Left ventricle myocardium inferior (tissue), 1 donor: ENCODE results near the gene MTUS2. TPM values are rescaled to one million over a fixed set of nuclear protein-coding genes. Genes with fewer than 3 reads are reported as not detected.

ENCODE experiments used
- DNase-seq: peaks from one replicate; pipeline ENCODE4 v3.0.0-alpha.2; 2020
- H3K27ac ChIP-seq: fragments of 200-600 bp; replicated peaks from 2 replicates; pipeline ENCODE4 v1.8.0; 2021
- H3K27me3 ChIP-seq: fragments of 200-600 bp; 2 replicates; pipeline ENCODE4 v1.8.0; 2021; ENCODE audit warnings: low read depth
- H3K36me3 ChIP-seq: fragments of 200-600 bp; 2 replicates; pipeline ENCODE4 v1.8.0; 2021
- H3K4me1 ChIP-seq: fragments of 200-600 bp; 2 replicates; pipeline ENCODE4 v1.8.0; 2021
- H3K4me3 ChIP-seq: fragments of 200-600 bp; 2 replicates; pipeline ENCODE4 v1.8.0; 2021; ENCODE audit warnings: mild to moderate bottlenecking, moderate library complexity
- H3K9me3 ChIP-seq: fragments of 200-600 bp; replicated peaks from 2 replicates; pipeline ENCODE4 v1.8.0; 2021
- intact Hi-C: fragments of 100-400 bp; cut with micrococcal nuclease; formaldehyde crosslinking; loops from one replicate; pipeline ENCODE4 v1.11.0; 2022
- total RNA-seq: library from RNA; stranded (reverse); fragmentation: NEBNext Ultra II Directional; extraction: Animal tissue kit (Norgen Biotek cat#: 25700); gene quantifications from one replicate; pipeline ENCODE4 v1.2.1, GENCODE V29; 2021
- TF ChIP-seq, protein P1 (sequence below): fragments of 200-600 bp; IDR thresholded peaks from 2 replicates; pipeline ENCODE4 v1.8.0; 2021; ENCODE audit warnings: antibody characterized with exemption, mild to moderate bottlenecking, borderline replicate concordance
- donor health status: DM: no; HTN: yes; CAD: no; lungs with severe emphysema.

Gene MTUS2
- total RNA-seq, 1 donor from 2014 or later: 101 TPM

DNA sequence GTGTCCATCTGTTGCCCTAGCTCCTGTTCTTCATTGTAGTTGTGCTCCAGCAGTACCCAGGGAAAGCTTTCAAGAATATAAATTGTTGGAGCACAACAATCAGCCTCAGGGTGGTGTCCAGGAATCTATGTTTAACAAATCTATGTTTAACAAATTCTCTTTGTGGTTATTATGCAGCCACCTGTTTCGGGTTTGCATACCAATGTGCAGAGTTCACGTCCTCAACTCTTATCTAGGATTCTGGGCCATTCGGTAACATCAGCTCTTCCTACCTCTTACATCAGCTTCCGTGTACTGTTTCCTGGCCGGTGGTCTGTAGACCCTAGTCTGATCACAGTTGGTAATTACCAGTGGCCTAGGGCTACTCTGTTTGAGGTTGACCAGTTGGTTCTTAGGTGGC is 17.0 kb downstream of the MTUS2 start:
- TF ChIP-seq, protein P1, sequence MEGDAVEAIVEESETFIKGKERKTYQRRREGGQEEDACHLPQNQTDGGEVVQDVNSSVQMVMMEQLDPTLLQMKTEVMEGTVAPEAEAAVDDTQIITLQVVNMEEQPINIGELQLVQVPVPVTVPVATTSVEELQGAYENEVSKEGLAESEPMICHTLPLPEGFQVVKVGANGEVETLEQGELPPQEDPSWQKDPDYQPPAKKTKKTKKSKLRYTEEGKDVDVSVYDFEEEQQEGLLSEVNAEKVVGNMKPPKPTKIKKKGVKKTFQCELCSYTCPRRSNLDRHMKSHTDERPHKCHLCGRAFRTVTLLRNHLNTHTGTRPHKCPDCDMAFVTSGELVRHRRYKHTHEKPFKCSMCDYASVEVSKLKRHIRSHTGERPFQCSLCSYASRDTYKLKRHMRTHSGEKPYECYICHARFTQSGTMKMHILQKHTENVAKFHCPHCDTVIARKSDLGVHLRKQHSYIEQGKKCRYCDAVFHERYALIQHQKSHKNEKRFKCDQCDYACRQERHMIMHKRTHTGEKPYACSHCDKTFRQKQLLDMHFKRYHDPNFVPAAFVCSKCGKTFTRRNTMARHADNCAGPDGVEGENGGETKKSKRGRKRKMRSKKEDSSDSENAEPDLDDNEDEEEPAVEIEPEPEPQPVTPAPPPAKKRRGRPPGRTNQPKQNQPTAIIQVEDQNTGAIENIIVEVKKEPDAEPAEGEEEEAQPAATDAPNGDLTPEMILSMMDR: no peak
- no peak overlapping the region for H3K4me3 ChIP-seq
- no peak for DNase-seq
- no peaks in the 10 kb centered on the region for H3K9me3 ChIP-seq
- intact Hi-C loops: no loop called here
- no peak overlapping the region for H3K27ac ChIP-seq
- H3K36me3 ChIP-seq: no peaks in the 10 kb centered on the region
- H3K4me1 ChIP-seq: no peaks in the 10 kb centered on the region
- no peaks in the 10 kb centered on the region for H3K27me3 ChIP-seq

GRCh38 chr13:28843639-28844038 is 23.5 kb downstream of the MTUS2 start:
- Histone ChIP-seq H3K4me1 (peaks cover 23% of the 10 kb centered on the region), H3K9me3 (no peaks in the 10 kb centered on the region), H3K27ac (no peak overlapping the region), H3K27me3 (no peaks in the 10 kb centered on the region), H3K4me3 (no peak overlapping the region), H3K36me3 (no peaks in the 10 kb centered on the region)
- TF ChIP-seq, protein P1: no peak
- intact Hi-C loops: no loop called here
- DNase-seq: no peak

GRCh38 chr13:28849441-28849840 is 29.3 kb downstream of the MTUS2 start:
- Histone ChIP-seq H3K27ac (no peak overlapping the region), H3K4me1 (peaks cover 17% of the 10 kb centered on the region), H3K9me3 (no peaks in the 10 kb centered on the region), H3K4me3 (no peak overlapping the region), H3K27me3 (no peaks in the 10 kb centered on the region), H3K36me3 (no peaks in the 10 kb centered on the region)
- intact Hi-C loops: no loop called here
- no peak for DNase-seq
- TF ChIP-seq, protein P1: no peak

DNA sequence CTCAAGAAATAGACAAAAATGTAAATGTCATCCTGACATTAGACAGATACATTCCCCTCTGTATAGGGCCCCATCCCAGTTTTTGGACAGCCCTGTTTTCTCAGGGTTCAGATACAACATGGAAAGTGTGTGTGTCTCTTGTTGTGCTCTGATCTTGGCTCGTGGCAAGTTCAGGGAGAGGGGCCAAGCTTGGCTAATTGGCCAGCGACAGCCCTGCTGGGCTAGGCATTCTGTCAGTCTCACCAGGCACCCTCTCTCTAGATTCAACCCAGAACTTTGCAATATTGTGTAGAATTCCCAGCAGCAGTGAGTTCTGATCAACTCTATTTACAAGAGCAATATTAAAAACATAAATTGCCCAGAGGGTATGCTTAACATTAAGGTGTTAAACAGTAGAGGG is 30.1 kb downstream of the MTUS2 start:
- no peak for DNase-seq
- Histone ChIP-seq H3K4me3 (no peak overlapping the region), H3K36me3 (no peaks in the 10 kb centered on the region), H3K9me3 (no peaks in the 10 kb centered on the region), H3K27me3 (no peaks in the 10 kb centered on the region), H3K27ac (no peak overlapping the region), H3K4me1 (peaks cover 17% of the 10 kb centered on the region)
- TF ChIP-seq, protein P1: no peak
- intact Hi-C loops: no loop called here

DNA sequence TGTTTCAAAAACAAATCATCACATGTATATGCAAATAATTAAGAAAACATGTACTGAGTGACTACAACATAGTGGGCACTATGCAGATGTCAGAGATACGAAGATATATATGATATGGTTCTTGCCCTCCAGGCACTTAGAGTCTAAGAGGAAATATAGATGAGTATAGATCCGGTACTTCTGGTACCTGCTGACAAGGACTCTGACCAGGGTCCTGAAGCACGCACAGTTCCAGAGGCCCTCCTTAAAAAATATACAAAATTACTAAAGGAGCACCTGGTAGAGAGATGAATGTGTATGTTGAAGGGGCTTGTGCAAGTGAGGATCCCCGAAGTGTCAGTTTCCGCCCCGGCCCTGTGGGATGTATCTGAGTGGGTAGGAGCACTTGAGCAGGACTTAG is 31.3 kb downstream of the MTUS2 start:
- no peak overlapping the region for H3K4me3 ChIP-seq
- DNase-seq: no peak
- no peaks in the 10 kb centered on the region for H3K36me3 ChIP-seq
- no peak overlapping the region for H3K27ac ChIP-seq
- no peaks in the 10 kb centered on the region for H3K27me3 ChIP-seq
- no peaks in the 10 kb centered on the region for H3K9me3 ChIP-seq
- intact Hi-C loops: no loop called here
- peaks cover 12% of the 10 kb centered on the region for H3K4me1 ChIP-seq
- TF ChIP-seq, protein P1: no peak

GRCh38 chr13:28854657-28855056 is 34.5 kb downstream of the MTUS2 start:
- Histone ChIP-seq H3K27ac (no peak overlapping the region), H3K4me3 (no peak overlapping the region), H3K36me3 (no peaks in the 10 kb centered on the region), H3K9me3 (no peaks in the 10 kb centered on the region), H3K4me1 (peaks cover 13% of the 10 kb centered on the region), H3K27me3 (no peaks in the 10 kb centered on the region)
- DNase-seq: no peak
- intact Hi-C loops: no loop called here
- TF ChIP-seq, protein P1: no peak
